BLaER1 (cell line): Measurements from ENCODE around the gene BPTF.
"Not testable (repeated sequence)": the region's sequence is repeated elsewhere in the genome, so short reads cannot be mapped to it uniquely, and the experiment has no call there.

ENCODE experiments used
- H3K27ac ChIP-seq: shearing (Covaris generic); formaldehyde crosslinking; 2 replicates; pipeline ENCODE4 v1.8.1; 2022
- H3K27me3 ChIP-seq: shearing (Covaris generic); formaldehyde crosslinking; 2 replicates; pipeline ENCODE4 v1.8.1; 2022
- H3K36me3 ChIP-seq: shearing (Covaris generic); formaldehyde crosslinking; 2 replicates; pipeline ENCODE4 v1.8.1; 2022
- H3K4me1 ChIP-seq: shearing (Covaris generic); formaldehyde crosslinking; 2 replicates; pipeline ENCODE4 v1.8.1; 2022
- H3K4me2 ChIP-seq: shearing (Covaris generic); formaldehyde crosslinking; 2 replicates; pipeline ENCODE4 v1.8.1; 2022
- H3K4me3 ChIP-seq: shearing (Covaris generic); formaldehyde crosslinking; 2 replicates; pipeline ENCODE4 v1.8.1; 2022
- H3K9ac ChIP-seq: shearing (Covaris generic); formaldehyde crosslinking; 2 replicates; pipeline ENCODE4 v1.8.1; 2022
- H3K9me3 ChIP-seq: shearing (Covaris generic); formaldehyde crosslinking; 2 replicates; pipeline ENCODE4 v1.8.1; 2022
- H4K20me1 ChIP-seq: shearing (Covaris generic); formaldehyde crosslinking; 2 replicates; pipeline ENCODE4 v1.8.1; 2022
- Cebpa-rat ChIP-seq: shearing (Covaris generic); IDR thresholded peaks from 2 replicates; pipeline ENCODE4 v1.8.1; 2022

The BPTF gene

DNA sequence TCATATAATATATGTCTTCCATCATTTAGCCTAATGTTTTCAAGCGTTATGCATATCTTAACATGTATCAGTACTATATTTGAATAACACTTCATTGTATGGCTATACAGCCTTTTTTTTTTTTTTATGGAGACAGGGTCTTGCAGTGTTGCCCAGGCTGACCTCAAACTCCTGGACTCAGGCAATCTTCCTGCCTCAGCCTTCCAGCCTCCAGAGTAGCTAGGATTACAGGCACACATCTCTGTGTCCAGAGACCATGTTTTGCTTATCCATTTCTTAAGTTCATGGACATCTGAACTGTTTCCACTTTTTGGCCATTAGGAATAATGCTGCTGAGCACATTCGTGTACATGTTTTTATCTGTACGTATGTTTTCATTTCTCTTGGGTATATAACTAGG, 7.8 kb downstream of the BPTF start:
- Histone ChIP-seq H3K36me3 (peaks cover 53% of the 10 kb centered on the region), H3K27ac (no peak overlapping the region), H3K27me3 (no peaks in the 10 kb centered on the region), H3K4me1 (peaks cover 61% of the 10 kb centered on the region), H3K9me3 (peaks cover 8% of the 10 kb centered on the region; the same call in 1 of the 2 replicates), H3K4me2 (no peak overlapping the region), H3K9ac (no peak overlapping the region), H3K4me3 (no peak overlapping the region), H4K20me1 (peaks cover 100% of the 10 kb centered on the region)
- no peak for TF ChIP-seq Cebpa-rat

- Histone ChIP-seq H3K4me2 (no peak overlapping the region), H3K27me3 (no peaks in the 10 kb centered on the region), H4K20me1 (peaks cover 100% of the 10 kb centered on the region), H3K4me1 (peaks cover 60% of the 10 kb centered on the region), H3K9ac (no peak overlapping the region), H3K27ac (no peak overlapping the region), H3K4me3 (no peak overlapping the region), H3K36me3 (peaks cover 53% of the 10 kb centered on the region), H3K9me3 (peaks cover 8% of the 10 kb centered on the region; the same call in 1 of the 2 replicates)
- TF ChIP-seq Cebpa-rat = no peak
Observed at GRCh38 chr17:67833946-67834631, 8.8 kb downstream of the BPTF start.

DNA sequence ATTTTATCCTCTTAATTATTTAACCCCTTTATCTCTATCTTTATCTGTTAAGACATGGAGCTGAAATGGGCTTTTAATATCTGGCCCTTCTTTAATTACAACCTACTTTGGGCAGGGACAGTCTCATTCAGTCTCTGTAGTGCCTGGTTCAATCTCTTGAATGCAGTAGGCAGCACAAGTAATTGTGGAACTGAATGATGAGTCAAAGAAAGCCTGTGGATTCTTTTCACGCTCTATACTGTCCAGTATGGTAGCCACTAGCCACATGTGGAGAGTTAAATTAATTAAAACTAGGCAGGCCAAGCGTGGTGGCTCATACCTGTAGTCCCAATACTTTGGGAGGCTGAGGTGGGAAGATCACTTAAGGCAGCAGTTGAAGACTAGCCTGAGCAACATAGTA, 9.3 kb downstream of the BPTF start:
- no peak overlapping the region for H3K27ac ChIP-seq
- H3K4me2 ChIP-seq = peak overlapping the region; percentile 23
- peaks cover 53% of the 10 kb centered on the region for H3K36me3 ChIP-seq
- H3K4me1 ChIP-seq = peaks cover 59% of the 10 kb centered on the region
- H3K9me3 ChIP-seq = peaks cover 8% of the 10 kb centered on the region; the same call in 1 of the 2 replicates
- peaks cover 100% of the 10 kb centered on the region for H4K20me1 ChIP-seq
- no peak overlapping the region for H3K4me3 ChIP-seq
- H3K9ac ChIP-seq = no peak overlapping the region
- no peaks in the 10 kb centered on the region for H3K27me3 ChIP-seq
- TF ChIP-seq Cebpa-rat = no peak

GRCh38 chr17:67836205-67836987, 11.1 kb downstream of the BPTF start:
- Histone ChIP-seq H3K4me3 (no peak overlapping the region), H3K4me1 (peaks cover 53% of the 10 kb centered on the region), H3K36me3 (peaks cover 53% of the 10 kb centered on the region)

GRCh38 chr17:67837965-67838364, 12.7 kb downstream of the BPTF start:
- Histone ChIP-seq H4K20me1 (peaks cover 97% of the 10 kb centered on the region), H3K27me3 (no peaks in the 10 kb centered on the region), H3K4me3 (no peak overlapping the region), H3K27ac (no peak overlapping the region), H3K4me1 (peaks cover 53% of the 10 kb centered on the region), H3K4me2 (no peak overlapping the region), H3K9me3 (peaks cover 8% of the 10 kb centered on the region; the same call in 1 of the 2 replicates), H3K9ac (no peak overlapping the region), H3K36me3 (peaks cover 40% of the 10 kb centered on the region)
- TF ChIP-seq Cebpa-rat = no peak

More at GRCh38 chr17:67836205-67836987, 11.1 kb downstream of the BPTF start:
- peaks cover 100% of the 10 kb centered on the region for H4K20me1 ChIP-seq
- peaks cover 8% of the 10 kb centered on the region; the same call in 1 of the 2 replicates for H3K9me3 ChIP-seq
- no peak overlapping the region for H3K9ac ChIP-seq
- peak overlapping the region; percentile 23; the same call in 1 of the 2 replicates for H3K4me2 ChIP-seq
- H3K27me3 ChIP-seq = no peaks in the 10 kb centered on the region
- TF ChIP-seq Cebpa-rat = no peak
- no peak overlapping the region for H3K27ac ChIP-seq

- peaks cover 53% of the 10 kb centered on the region for H3K4me1 ChIP-seq
Observed at GRCh38 chr17:67838538-67838937, 13.2 kb downstream of the BPTF start.

DNA sequence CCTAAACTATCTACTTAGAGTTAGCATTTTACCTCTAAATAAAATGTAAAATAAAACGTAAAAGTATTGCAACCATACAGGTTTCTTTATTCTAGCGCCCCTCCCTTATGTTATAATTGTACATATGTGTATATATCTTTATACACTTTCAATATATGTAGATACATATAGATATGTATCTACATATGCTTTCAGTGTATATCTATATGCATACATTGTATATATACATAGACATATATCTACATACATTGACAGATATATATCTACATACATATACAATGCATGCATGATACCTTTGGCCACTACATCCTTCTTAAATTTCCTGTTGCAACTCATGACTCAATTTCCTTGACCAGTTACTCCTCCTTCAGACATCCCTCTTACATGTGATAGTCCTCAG, 16.7 kb downstream of the BPTF start:
- Histone ChIP-seq H3K36me3 (peaks cover 34% of the 10 kb centered on the region), H3K4me3 (no peak overlapping the region), H3K4me2 (no peak overlapping the region), H3K4me1 (peaks cover 31% of the 10 kb centered on the region), H3K27ac (no peak overlapping the region), H3K27me3 (no peaks in the 10 kb centered on the region), H4K20me1 (peaks cover 95% of the 10 kb centered on the region), H3K9ac (no peak overlapping the region), H3K9me3 (no peaks in the 10 kb centered on the region)
- TF ChIP-seq Cebpa-rat = no peak

More at GRCh38 chr17:67838538-67838937, 13.2 kb downstream of the BPTF start:
- Histone ChIP-seq H3K36me3 (peaks cover 35% of the 10 kb centered on the region), H3K9me3 (peaks cover 7% of the 10 kb centered on the region; the same call in 1 of the 2 replicates), H4K20me1 (peaks cover 95% of the 10 kb centered on the region), H3K27ac (no peak overlapping the region), H3K4me3 (no peak overlapping the region), H3K9ac (no peak overlapping the region), H3K4me2 (no peak overlapping the region), H3K27me3 (no peaks in the 10 kb centered on the region)
- no peak for TF ChIP-seq Cebpa-rat

DNA sequence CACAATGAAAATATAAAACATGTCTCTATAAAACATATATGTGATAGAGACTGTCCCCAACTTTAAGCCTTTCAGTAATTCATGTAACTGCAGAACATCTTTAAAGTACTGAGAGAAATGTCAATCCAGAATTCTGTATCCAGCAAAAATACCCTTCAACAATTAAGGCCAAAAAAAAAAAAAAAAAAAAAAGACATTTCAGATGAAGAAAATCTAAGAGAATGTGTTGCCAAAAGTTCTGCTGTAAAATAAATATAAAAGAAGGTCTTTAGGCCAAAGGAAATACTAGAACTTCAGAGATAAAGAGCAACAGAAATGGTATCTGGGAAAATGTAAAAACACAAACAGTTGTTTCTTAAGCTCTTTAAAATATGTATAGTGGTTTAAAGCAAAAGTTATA, 17.3 kb downstream of the BPTF start:
- TF ChIP-seq Cebpa-rat = no peak
- Histone ChIP-seq H3K36me3 (peaks cover 31% of the 10 kb centered on the region), H3K27ac (no peak overlapping the region), H4K20me1 (peaks cover 95% of the 10 kb centered on the region), H3K4me3 (no peak overlapping the region), H3K9ac (no peak overlapping the region), H3K4me1 (peaks cover 25% of the 10 kb centered on the region), H3K9me3 (peaks cover 6% of the 10 kb centered on the region; the same call in 1 of the 2 replicates), H3K27me3 (no peaks in the 10 kb centered on the region), H3K4me2 (no peak overlapping the region)

- TF ChIP-seq Cebpa-rat = no peak
Observed at GRCh38 chr17:67845374-67845773, 20.1 kb downstream of the BPTF start.

DNA sequence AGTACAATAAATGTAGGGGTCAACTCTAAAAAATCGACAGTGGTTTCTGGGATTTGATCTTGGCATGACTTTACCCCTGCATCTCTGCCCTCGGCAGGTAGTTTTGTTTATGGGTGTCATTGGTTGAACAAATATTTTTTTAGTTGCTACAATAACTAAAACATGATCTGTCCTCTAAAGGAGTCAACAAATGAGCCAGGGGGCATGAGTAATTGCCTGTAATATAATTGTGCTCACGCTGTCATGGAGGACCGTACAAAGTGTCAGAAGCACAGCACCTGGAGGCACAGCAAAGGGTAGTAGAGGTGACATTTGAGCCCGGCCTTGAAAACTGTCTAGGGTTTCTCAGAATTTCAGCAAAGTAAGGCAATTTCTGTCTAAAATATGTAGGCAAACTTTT, 22.9 kb downstream of the BPTF start:
- Histone ChIP-seq H3K36me3 (peaks cover 61% of the 10 kb centered on the region), H4K20me1 (peaks cover 100% of the 10 kb centered on the region), H3K9me3 (peaks cover 26% of the 10 kb centered on the region)
- H3K27ac ChIP-seq, H3K27me3 ChIP-seq, H3K4me3 ChIP-seq, H3K9ac ChIP-seq, H3K4me1 ChIP-seq, H3K4me2 ChIP-seq: not testable (repeated sequence)

More at GRCh38 chr17:67845374-67845773, 20.1 kb downstream of the BPTF start:
- H3K4me1 ChIP-seq = 0 out of 2 replicates have a peak, but pooled peaks cover 3% of the 10 kb centered on the region
- no peak overlapping the region for H3K27ac ChIP-seq
- H4K20me1 ChIP-seq = peaks cover 95% of the 10 kb centered on the region
- no peak overlapping the region for H3K4me2 ChIP-seq
- no peaks in the 10 kb centered on the region for H3K27me3 ChIP-seq
- no peak overlapping the region for H3K9ac ChIP-seq
- H3K36me3 ChIP-seq = peaks cover 50% of the 10 kb centered on the region
- H3K9me3 ChIP-seq = peaks cover 26% of the 10 kb centered on the region
- no peak overlapping the region for H3K4me3 ChIP-seq

GRCh38 chr17:67848846-67849245, 23.5 kb downstream of the BPTF start:
- peaks cover 100% of the 10 kb centered on the region for H4K20me1 ChIP-seq
- H3K9ac ChIP-seq, H3K4me1 ChIP-seq, H3K4me3 ChIP-seq, H3K27ac ChIP-seq, H3K27me3 ChIP-seq, H3K4me2 ChIP-seq: not testable (repeated sequence)
- H3K36me3 ChIP-seq = peaks cover 67% of the 10 kb centered on the region
- H3K9me3 ChIP-seq = peaks cover 28% of the 10 kb centered on the region
